A673 (cell line): ENCODE measurements around the gene NDUFA13.

Source experiments
- EZH2 ChIP-seq: fragments of 200-600 bp; sonication (generic); IDR thresholded peaks from 2 replicates; pipeline ENCODE4 v1.6.1; 2017; ENCODE audit warnings: borderline replicate concordance, low read depth, mild to moderate bottlenecking, mixed read lengths, antibody characterized with exemption, low read length; ENCODE audit not compliant: poor library complexity, severe bottlenecking
- TF ChIP-seq, protein P1 (sequence below): fragments of 300-800, 200-600 bp; sonication (generic); conservative IDR thresholded peaks from 2 replicates; pipeline ENCODE4 v1.5.1; 2017; ENCODE audit warnings: low read depth, mild to moderate bottlenecking, antibody characterized with exemption, low read length, moderate library complexity, mixed read lengths

DNA sequence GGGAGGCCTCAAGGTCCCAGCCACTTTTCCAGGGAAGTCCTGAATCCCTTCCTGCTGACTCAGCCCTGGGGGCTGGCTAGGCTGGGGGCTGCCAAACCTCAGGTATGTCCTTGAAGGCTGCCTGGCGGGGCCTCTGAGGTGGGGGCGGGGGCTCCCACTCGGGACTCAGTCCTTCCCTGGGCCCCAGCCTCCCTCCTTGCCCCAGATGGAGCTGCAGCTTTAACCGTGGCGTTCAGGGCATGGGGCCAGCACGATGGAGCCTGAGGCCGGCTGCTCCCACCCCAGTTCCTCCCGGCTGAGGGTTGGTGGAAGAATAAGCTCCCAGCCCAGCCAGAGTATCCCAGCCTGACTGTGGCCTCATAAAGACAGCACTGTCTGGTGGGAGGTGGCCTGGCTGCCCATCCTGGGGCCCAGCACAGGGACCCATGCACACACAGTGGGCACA is 34.5 kb downstream of the NDUFA13 start:
- TF ChIP-seq, protein P1, sequence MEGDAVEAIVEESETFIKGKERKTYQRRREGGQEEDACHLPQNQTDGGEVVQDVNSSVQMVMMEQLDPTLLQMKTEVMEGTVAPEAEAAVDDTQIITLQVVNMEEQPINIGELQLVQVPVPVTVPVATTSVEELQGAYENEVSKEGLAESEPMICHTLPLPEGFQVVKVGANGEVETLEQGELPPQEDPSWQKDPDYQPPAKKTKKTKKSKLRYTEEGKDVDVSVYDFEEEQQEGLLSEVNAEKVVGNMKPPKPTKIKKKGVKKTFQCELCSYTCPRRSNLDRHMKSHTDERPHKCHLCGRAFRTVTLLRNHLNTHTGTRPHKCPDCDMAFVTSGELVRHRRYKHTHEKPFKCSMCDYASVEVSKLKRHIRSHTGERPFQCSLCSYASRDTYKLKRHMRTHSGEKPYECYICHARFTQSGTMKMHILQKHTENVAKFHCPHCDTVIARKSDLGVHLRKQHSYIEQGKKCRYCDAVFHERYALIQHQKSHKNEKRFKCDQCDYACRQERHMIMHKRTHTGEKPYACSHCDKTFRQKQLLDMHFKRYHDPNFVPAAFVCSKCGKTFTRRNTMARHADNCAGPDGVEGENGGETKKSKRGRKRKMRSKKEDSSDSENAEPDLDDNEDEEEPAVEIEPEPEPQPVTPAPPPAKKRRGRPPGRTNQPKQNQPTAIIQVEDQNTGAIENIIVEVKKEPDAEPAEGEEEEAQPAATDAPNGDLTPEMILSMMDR = no peak
- TF ChIP-seq EZH2 = no peak
